ENCODE results near the gene WIPF2.

DNA sequence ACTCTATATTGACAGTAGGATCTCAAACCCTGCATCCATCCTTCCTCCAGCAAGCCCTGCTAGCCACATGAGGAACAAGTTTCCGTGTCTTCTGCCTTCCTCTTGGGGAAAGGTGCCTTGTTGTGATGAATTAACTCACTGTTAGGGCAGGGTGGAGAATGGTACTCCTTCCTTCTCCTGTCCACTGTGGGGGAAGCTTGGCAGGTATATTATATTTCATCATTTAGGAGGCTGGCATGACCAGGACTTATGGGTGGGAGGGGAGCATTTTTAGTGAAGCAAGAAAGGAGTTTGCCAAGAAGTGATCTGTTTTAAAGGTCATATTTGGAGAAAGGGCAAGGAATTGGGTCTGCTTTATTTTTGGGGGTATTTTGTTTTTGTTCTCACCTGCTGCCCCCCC is 59.3 kb downstream of the WIPF2 start:
- TF ChIP-seq, protein P1, sequence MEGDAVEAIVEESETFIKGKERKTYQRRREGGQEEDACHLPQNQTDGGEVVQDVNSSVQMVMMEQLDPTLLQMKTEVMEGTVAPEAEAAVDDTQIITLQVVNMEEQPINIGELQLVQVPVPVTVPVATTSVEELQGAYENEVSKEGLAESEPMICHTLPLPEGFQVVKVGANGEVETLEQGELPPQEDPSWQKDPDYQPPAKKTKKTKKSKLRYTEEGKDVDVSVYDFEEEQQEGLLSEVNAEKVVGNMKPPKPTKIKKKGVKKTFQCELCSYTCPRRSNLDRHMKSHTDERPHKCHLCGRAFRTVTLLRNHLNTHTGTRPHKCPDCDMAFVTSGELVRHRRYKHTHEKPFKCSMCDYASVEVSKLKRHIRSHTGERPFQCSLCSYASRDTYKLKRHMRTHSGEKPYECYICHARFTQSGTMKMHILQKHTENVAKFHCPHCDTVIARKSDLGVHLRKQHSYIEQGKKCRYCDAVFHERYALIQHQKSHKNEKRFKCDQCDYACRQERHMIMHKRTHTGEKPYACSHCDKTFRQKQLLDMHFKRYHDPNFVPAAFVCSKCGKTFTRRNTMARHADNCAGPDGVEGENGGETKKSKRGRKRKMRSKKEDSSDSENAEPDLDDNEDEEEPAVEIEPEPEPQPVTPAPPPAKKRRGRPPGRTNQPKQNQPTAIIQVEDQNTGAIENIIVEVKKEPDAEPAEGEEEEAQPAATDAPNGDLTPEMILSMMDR (conservative IDR thresholded peaks at IDR 0.05; ENCODE audit: low read depth in 2 of 2): no peak
- TF ChIP-seq POLR2AphosphoS5 (IDR thresholded peaks at IDR 0.05; ENCODE audit: low read depth) (no peak), EZH2phosphoT487 (IDR thresholded peaks at IDR 0.05; ENCODE audit: unreplicated experiment) (no peak), EZH2 (IDR thresholded peaks at IDR 0.05; ENCODE audit: low read depth, unreplicated experiment) (no peak)
